ENCODE data around the gene ZNF165. TPM values are rescaled to one million over a fixed set of nuclear protein-coding genes. Genes with fewer than 3 reads are reported as not detected.

The ZNF165 gene
- total and polyA plus RNA-seq, 2 of the 13 experiments (the other 11 are each of a cell fraction or from before 2014, with no cell fraction given) = 0.58 to 8.6 TPM

GRCh38 chr6:28080631-28081485, 490 bp downstream of the ZNF165 start (continued):
- TF ChIP-seq ZNF589 (CRISPR knock-in tag; conservative IDR thresholded peaks at IDR 0.05) = peak; percentile 76; the same call in 1 of the 2 replicates
- TF ChIP-seq ZNF12 (CRISPR knock-in tag; IDR thresholded peaks at IDR 0.05) = peak; percentile 79; the same call in 1 of the 2 replicates
- peak; percentile 83; the same call in 1 of the 2 replicates for TF ChIP-seq RXRA (CRISPR knock-in tag; IDR thresholded peaks at IDR 0.05)
- peak; percentile 71; the same call in 1 of the 2 replicates for TF ChIP-seq SIX1 (CRISPR knock-in tag; IDR thresholded peaks at IDR 0.05; ENCODE audit: borderline replicate concordance)
- TF ChIP-seq ZNF574 (CRISPR knock-in tag; IDR thresholded peaks at IDR 0.05) = peak; percentile 99
- no peak for TF ChIP-seq ISX (CRISPR knock-in tag; conservative IDR thresholded peaks at IDR 0.05)
- TF ChIP-seq PLRG1 (conservative IDR thresholded peaks at IDR 0.05) = no peak
- TF ChIP-seq RAD21 (CRISPR knock-in tag; IDR thresholded peaks at IDR 0.05) = peak; percentile 57; the same call in 1 of the 2 replicates
- TF ChIP-seq FOXP4 (CRISPR knock-in tag; IDR thresholded peaks at IDR 0.05) = peak; percentile 70
- TF ChIP-seq RORA (CRISPR knock-in tag; IDR thresholded peaks at IDR 0.05) = no peak
- peak; percentile 83; the same call in 1 of the 2 replicates for TF ChIP-seq ZNF30 (CRISPR knock-in tag; IDR thresholded peaks at IDR 0.05)
- TF ChIP-seq ATAD3A (CRISPR knock-in tag; IDR thresholded peaks at IDR 0.05) = no peak
- 0 out of 2 replicates have a peak, but pooled peaks have one; percentile 1 for TF ChIP-seq NFE2L2 (IDR thresholded peaks at IDR 0.05; ENCODE audit: low read length)
- no peak; the same call in 1 of the 2 replicates for TF ChIP-seq ZBED4 (CRISPR knock-in tag; IDR thresholded peaks at IDR 0.05; ENCODE audit: borderline replicate concordance)
- TF ChIP-seq ZNF10 (CRISPR knock-in tag; IDR thresholded peaks at IDR 0.05; ENCODE audit: borderline replicate concordance, low read depth) = no peak
- 0 out of 2 replicates have a peak, but pooled peaks have one; percentile 36 for TF ChIP-seq ZSCAN5A (CRISPR knock-in tag; IDR thresholded peaks at IDR 0.05; ENCODE audit: borderline replicate concordance)
- TF ChIP-seq NFKB2 (CRISPR knock-in tag; IDR thresholded peaks at IDR 0.05; ENCODE audit: borderline replicate concordance) = peak; percentile 97
- peak; percentile 80; the same call in 1 of the 2 replicates for TF ChIP-seq ZNF678 (CRISPR knock-in tag; IDR thresholded peaks at IDR 0.05)

All from HepG2 (cell line).